NCI-H1092 (cell line): ENCODE measurements around the gene TNRC18.

Experiments
- DNase-seq: peaks from one replicate; lab custom pipeline; 2025; lab: John Stamatoyannopoulos, UW

TNRC18 gene

GRCh38 chr7:5450549-5451327 lies 27.1 kb upstream of the TNRC18 start:
- peak; percentile 46 for DNase-seq

GRCh38 chr7:5448378-5449037 lies 24.9 kb upstream of the TNRC18 start:
- DNase-seq: no peak

GRCh38 chr7:5445981-5446594 lies 22.5 kb upstream of the TNRC18 start:
- no peak for DNase-seq

- DNase-seq: no peak
Observed at GRCh38 chr7:5443678-5444077, 20.0 kb upstream of the TNRC18 start.

GRCh38 chr7:5442757-5443305 lies 19.2 kb upstream of the TNRC18 start:
- no peak for DNase-seq

- DNase-seq: no peak
Observed at GRCh38 chr7:5441840-5442503, 18.3 kb upstream of the TNRC18 start.

- no peak for DNase-seq
Observed at GRCh38 chr7:5439572-5440496, 16.2 kb upstream of the TNRC18 start.

GRCh38 chr7:5439209-5439571 lies 15.6 kb upstream of the TNRC18 start:
- no peak for DNase-seq

GRCh38 chr7:5437987-5438386 lies 14.4 kb upstream of the TNRC18 start:
- DNase-seq: no peak

GRCh38 chr7:5437348-5437892 lies 13.8 kb upstream of the TNRC18 start:
- DNase-seq: no peak

GRCh38 chr7:5436003-5436678 lies 12.5 kb upstream of the TNRC18 start:
- DNase-seq: no peak

- no peak for DNase-seq
Observed at GRCh38 chr7:5435291-5436002, 11.8 kb upstream of the TNRC18 start.

GRCh38 chr7:5433181-5433580 lies 9.5 kb upstream of the TNRC18 start:
- DNase-seq: no peak

- DNase-seq: no peak
Observed at GRCh38 chr7:5432691-5433090, 9.1 kb upstream of the TNRC18 start.

GRCh38 chr7:5431560-5432015 lies 8.0 kb upstream of the TNRC18 start:
- no peak for DNase-seq

- DNase-seq: no peak
Observed at GRCh38 chr7:5430612-5430947, 6.9 kb upstream of the TNRC18 start.

GRCh38 chr7:5429857-5430611 lies 6.4 kb upstream of the TNRC18 start:
- DNase-seq: no peak

- DNase-seq: no peak
Observed at GRCh38 chr7:5429253-5429856, 5.7 kb upstream of the TNRC18 start.
